ENCODE data around the gene SLC35F3. TPM values are rescaled to one million over a fixed set of nuclear protein-coding genes. Genes with fewer than 3 reads are reported as not detected.

The SLC35F3 gene
- total RNA-seq, 2 donors from 2014 or later = 14.4 to 14.8 TPM

GRCh38 chr1:234288946-234289345, 384.5 kb downstream of the SLC35F3 start:
- Mint-ChIP-seq H3K4me3 (no peak overlapping the region), H3K36me3 (ENCODE audit: low read depth) (peaks cover 33% of the 10 kb centered on the region), H3K27ac (no peak overlapping the region), H3K27me3 (ENCODE audit: insufficient read depth) (no peaks in the 10 kb centered on the region), H3K9me3 (peaks cover 33% of the 10 kb centered on the region), H3K4me1 (no peaks in the 10 kb centered on the region)
- no peak for DNase-seq
- Histone ChIP-seq H3K4me1 (ENCODE audit: control insufficient read depth, insufficient read depth, low read length) (no peaks in the 10 kb centered on the region), H3K4me3 (ENCODE audit: low read length) (peak overlapping the region; percentile 21), H3K36me3 (ENCODE audit: control insufficient read depth, insufficient read depth, low read length) (no peaks in the 10 kb centered on the region), H3K27ac (ENCODE audit: low read depth, low read length) (no peak overlapping the region), H3K27me3 (ENCODE audit: control insufficient read depth, insufficient read depth, low read length, poor library complexity, severe bottlenecking) (no peaks in the 10 kb centered on the region), H3K9me3 (ENCODE audit: control insufficient read depth, low read length) (peaks cover 34% of the 10 kb centered on the region), H3K9ac (ENCODE audit: extremely low read depth, low read length, poor library complexity, severe bottlenecking) (no peak overlapping the region)
- 42 to 95% methylated on average over 1 to 2 of the region's 2 CpGs for WGBS, 2 experiments (ENCODE audit: insufficient coverage in 1 of 2, insufficient read length in 1 of 2)
- TF ChIP-seq CTCF (conservative IDR thresholded peaks at IDR 0.05) = no peak

- peaks cover 33% of the 10 kb centered on the region for H3K9me3 Mint-ChIP-seq
- H3K27ac Mint-ChIP-seq = no peak overlapping the region
- Histone ChIP-seq H3K9ac (ENCODE audit: extremely low read depth, low read length, poor library complexity, severe bottlenecking) (no peak overlapping the region), H3K4me1 (ENCODE audit: control insufficient read depth, insufficient read depth, low read length) (no peaks in the 10 kb centered on the region), H3K27me3 (ENCODE audit: control insufficient read depth, insufficient read depth, low read length, poor library complexity, severe bottlenecking) (no peaks in the 10 kb centered on the region), H3K27ac (ENCODE audit: low read depth, low read length) (no peak overlapping the region), H3K4me3 (ENCODE audit: low read length) (peak overlapping the region; percentile 21), H3K9me3 (ENCODE audit: control insufficient read depth, low read length) (peaks cover 34% of the 10 kb centered on the region), H3K36me3 (ENCODE audit: control insufficient read depth, insufficient read depth, low read length) (no peaks in the 10 kb centered on the region)
- DNase-seq = no peak
- H3K27me3 Mint-ChIP-seq (ENCODE audit: insufficient read depth) = no peaks in the 10 kb centered on the region
- no peaks in the 10 kb centered on the region for H3K4me1 Mint-ChIP-seq
- H3K36me3 Mint-ChIP-seq (ENCODE audit: low read depth) = peaks cover 33% of the 10 kb centered on the region
- TF ChIP-seq CTCF (conservative IDR thresholded peaks at IDR 0.05) = no peak
- H3K4me3 Mint-ChIP-seq = no peak overlapping the region
- 79% methylated on average over 2 of the region's 2 CpGs; no CpG with 5 or more reads in 1 of the 2 experiments for WGBS, 2 experiments (ENCODE audit: insufficient coverage in 1 of 2, insufficient read length in 1 of 2)
These were observed 385.2 kb downstream of the SLC35F3 start for GRCh38 chr1:234289538-234290305.

- H3K27ac Mint-ChIP-seq = no peak overlapping the region
- no peak overlapping the region for H3K9ac ChIP-seq (ENCODE audit: extremely low read depth, low read length, poor library complexity, severe bottlenecking)
- DNase-seq = no peak
- H3K9me3 Mint-ChIP-seq = peaks cover 33% of the 10 kb centered on the region
- no peaks in the 10 kb centered on the region for H3K27me3 Mint-ChIP-seq (ENCODE audit: insufficient read depth)
- no peak for TF ChIP-seq CTCF (conservative IDR thresholded peaks at IDR 0.05)
- no peak overlapping the region for H3K27ac ChIP-seq (ENCODE audit: low read depth, low read length)
- H3K4me3 ChIP-seq (ENCODE audit: low read length) = no peak overlapping the region
- WGBS, 2 experiments (ENCODE audit: insufficient coverage in 1 of 2, insufficient read length in 1 of 2) = 93 to 99% methylated on average over 3 to 4 of the region's 4 CpGs
- H3K27me3 ChIP-seq (ENCODE audit: control insufficient read depth, insufficient read depth, low read length, poor library complexity, severe bottlenecking) = no peaks in the 10 kb centered on the region
- H3K4me1 Mint-ChIP-seq = peaks cover 2% of the 10 kb centered on the region
- H3K9me3 ChIP-seq (ENCODE audit: control insufficient read depth, low read length) = peaks cover 34% of the 10 kb centered on the region
- H3K4me3 Mint-ChIP-seq = no peak overlapping the region
- no peaks in the 10 kb centered on the region for H3K36me3 ChIP-seq (ENCODE audit: control insufficient read depth, insufficient read depth, low read length)
- H3K4me1 ChIP-seq (ENCODE audit: control insufficient read depth, insufficient read depth, low read length) = no peaks in the 10 kb centered on the region
- H3K36me3 Mint-ChIP-seq (ENCODE audit: low read depth) = peaks cover 28% of the 10 kb centered on the region
These were observed 387.5 kb downstream of the SLC35F3 start for GRCh38 chr1:234292011-234292410.
